AML-193 (cell line): ENCODE results near the gene HNRNPA2B1.
A peak's percentile ranks its signal among the peaks of the same experiment; 100 is the strongest.
"Not testable (repeated sequence)": the region's sequence is repeated elsewhere in the genome, so short reads cannot be mapped to it uniquely, and the experiment has no call there.

Experiments
- DNase-seq, 2 experiments: peaks; one replicate each; lab custom pipeline; 2025; lab: John Stamatoyannopoulos, UW

The HNRNPA2B1 gene

GRCh38 chr7:26198133-26198780, 2.3 kb downstream of the HNRNPA2B1 start:
- peak; percentile 40 to 55 for DNase-seq

DNA sequence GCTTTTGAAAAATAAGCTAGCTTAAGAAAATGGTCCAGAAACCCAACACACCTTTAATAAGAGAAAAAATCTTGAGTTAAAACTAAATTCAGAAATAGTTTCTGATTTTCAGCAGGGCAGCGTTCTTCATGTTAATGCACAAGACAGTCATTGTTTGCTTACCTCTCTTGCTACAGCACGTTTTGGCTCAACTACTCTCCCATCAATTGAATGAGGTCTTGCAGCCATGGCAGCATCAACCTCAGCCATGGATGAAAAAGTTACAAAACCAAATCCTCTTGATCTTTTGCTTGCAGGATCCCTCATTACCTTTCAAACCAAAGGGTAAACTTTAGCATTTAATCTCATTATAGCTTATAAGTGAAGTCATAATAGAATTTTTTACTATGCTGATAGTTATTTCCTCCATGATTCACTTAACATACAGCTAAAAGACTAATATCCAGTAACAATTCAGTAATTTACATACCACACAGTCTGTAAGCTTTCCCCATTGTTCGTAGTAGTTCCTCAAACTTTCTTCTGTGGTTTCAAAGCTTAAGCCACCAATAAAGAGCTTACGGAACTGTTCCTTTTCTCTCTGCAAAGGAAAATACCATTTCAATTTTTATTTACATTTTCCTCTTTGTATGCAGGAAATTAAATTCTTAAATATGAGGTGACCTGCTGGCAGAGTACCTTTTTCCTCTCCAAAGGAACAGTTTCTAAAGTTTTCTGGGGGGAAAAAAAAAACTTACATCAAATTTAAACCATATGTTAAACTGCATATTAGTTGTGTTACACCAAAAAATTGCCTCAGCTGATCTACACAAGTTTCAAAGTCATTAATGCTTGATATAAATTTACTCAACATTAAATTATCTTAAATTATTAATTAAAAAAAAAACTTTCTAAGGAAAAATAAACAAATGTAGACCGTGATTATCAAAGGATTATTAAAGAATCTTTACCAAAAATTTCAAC, 3.1 kb downstream of the HNRNPA2B1 start:
- peak; percentile 82 to 89 for DNase-seq

- peak in 1 of 2 experiments; percentile 20 for DNase-seq
Measured at GRCh38 chr7:26195867-26196657, 4.5 kb downstream of the HNRNPA2B1 start.

- DNase-seq, result no peak
Measured at GRCh38 chr7:26195182-26195581, 5.4 kb downstream of the HNRNPA2B1 start.

- DNase-seq, result not testable (repeated sequence)
Measured at GRCh38 chr7:26194764-26195163, 5.8 kb downstream of the HNRNPA2B1 start.

- DNase-seq, result peak in 1 of 2 experiments; percentile 15
Measured at GRCh38 chr7:26193432-26194207, 6.9 kb downstream of the HNRNPA2B1 start.

- no peak for DNase-seq
Measured at GRCh38 chr7:26192485-26193087, 8.0 kb downstream of the HNRNPA2B1 start.

DNA sequence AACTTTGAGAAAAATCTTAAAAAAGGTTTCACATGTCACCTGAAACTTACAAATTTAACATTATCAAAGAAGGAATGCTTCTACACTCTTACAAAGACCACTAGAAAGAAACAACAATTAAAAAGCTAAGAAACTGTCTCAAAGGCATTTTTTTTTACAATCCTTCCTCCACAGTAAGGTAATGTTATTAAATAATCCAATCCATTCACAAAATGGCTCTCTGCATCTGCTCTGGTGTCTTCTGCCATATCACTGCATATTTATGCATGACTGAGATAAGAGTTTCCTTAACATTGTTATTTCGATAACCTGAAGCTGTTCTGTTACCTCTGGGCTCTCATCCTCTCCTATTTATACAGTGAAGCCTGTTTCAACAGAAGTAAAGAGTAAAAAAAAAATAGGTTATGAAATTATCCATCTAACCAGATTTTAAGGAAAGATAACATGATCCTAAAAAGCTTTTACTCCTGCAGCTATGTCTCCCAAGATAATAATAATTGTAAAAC, 8.5 kb downstream of the HNRNPA2B1 start:
- DNase-seq, result no peak

DNA sequence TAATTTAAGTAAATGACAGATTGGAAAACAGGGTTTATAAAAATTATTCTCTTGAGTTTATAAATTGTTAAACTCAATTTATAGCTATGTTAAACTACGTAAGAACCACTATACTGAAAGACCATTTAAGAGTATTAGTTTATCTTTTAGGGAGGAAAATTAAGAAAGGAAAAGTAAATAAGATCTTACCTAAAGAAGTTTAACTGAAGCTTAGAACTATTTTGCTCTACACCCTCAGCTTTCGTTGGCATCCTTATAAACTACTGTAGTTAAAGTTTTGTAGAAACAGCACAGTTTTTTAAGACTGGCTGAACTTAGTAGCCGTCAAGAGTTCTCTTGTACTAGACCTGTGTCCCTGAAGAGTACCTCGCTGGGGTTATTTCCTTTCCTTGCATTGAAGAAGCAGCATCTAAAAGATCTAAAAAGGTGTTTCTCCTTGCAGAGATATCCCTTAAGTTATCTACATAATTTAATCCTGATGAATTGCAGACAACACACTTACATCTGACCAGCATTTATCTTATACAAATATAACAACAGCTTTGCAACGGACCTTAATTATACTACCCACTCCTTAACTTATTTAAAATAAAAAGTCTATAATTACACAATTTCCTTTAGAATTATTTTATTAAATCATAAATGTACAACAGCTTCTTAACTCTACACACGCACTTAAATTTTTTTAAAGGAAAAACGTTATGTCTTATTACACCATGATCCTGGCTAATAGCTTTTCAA, 9.1 kb downstream of the HNRNPA2B1 start:
- no peak for DNase-seq

DNA sequence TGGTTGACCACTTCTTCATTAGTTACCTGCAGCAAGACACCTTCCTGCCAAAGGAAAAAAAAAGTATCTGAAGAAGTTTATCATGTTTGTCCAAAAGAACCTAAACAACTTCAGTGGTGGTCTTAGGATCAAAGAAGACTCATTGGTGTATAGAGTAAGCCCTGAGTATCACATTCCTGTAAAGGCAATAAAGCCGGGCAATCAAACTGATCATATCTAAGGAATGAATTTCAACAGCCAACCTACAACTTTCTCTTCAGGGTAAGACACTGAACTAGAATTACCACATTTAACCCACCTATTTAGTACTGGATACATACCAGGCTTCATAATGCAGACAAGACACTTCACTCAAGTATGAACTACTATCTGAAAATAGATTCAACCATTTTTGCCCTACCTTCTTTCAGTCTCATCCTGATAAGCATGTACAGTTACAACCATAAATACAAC, 10.1 kb downstream of the HNRNPA2B1 start:
- no peak for DNase-seq

DNA sequence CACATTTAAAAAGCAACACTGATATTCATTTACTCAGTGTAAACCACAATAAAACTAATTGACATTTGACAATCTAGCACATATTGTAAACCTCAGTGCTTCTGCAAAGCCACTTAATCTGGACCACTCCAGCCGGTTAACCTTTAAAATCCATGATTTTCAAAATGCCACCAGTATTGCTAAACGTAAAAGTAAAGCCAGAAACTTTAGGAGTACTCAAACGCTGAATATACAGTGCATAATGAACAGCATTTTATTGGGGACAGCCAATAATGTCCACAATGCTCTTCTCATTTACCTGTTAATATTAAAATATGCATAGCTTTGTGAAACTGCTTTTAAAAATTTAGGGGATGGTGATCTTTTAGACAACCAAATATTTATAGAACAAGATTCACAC, 10.8 kb downstream of the HNRNPA2B1 start:
- no peak for DNase-seq

DNA sequence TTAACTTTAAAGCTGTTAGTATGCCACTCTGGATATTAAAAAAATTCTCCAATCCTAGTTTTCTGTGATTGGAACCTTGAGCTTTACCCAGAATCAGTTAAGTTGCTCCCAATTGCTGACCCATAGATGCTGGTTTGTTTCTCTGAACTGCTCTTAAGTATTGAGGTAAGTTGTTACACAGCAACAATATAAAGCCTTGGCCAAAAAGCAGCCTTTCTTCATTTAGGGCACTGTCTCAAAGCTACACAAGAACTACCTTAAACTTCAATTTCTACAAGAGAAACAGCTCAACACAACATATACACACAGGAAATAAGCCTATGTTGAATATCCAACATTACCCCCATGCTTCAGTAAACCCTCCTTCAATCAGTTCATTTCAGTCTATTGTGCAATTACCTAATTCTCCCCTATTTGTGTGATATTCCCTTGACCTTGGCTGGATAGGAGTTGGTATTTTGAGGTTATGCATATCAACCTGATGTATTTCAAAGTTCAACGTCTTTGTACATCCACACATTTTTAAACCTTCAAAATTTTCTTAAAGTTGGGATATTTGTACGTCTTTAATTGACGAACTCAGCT, 11.5 kb downstream of the HNRNPA2B1 start:
- no peak for DNase-seq

DNA sequence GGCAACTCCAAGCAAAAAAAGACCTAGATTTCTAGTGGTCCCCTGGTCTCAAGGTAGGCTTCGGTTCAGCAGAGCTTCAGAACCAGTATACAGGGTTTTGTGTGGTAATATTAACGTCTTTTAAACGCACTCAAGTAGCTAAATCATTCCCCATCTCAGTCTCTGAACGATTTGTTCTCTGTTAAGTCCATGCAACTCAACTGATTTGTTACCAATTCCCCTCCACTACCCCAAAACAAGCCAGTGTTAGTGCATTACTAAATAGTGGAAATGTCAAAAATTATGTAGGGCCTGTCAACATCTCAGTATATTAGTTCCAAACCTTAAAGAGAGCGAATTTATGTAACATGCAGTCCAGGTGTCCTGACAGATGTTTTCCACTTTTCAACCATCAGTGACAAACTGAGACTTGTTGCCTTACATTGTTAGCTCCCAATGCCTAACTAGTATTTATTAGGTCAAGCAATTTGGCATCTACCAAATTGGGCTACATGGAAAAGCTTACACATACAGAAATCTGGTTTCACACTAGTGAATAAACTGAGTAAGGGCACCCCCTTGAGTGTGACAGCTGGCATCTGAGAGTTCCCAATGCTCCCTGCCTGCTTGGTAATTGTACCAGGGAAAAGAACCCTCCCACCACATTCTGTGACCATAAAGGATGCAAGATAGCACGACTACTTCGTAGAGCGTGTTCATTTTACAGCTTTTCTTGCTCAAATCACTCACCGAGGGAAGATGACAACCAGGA, 12.2 kb downstream of the HNRNPA2B1 start:
- no peak for DNase-seq

- peak; percentile 30 to 32 for DNase-seq
Measured at GRCh38 chr7:26187380-26188205, 13.0 kb downstream of the HNRNPA2B1 start.

DNA sequence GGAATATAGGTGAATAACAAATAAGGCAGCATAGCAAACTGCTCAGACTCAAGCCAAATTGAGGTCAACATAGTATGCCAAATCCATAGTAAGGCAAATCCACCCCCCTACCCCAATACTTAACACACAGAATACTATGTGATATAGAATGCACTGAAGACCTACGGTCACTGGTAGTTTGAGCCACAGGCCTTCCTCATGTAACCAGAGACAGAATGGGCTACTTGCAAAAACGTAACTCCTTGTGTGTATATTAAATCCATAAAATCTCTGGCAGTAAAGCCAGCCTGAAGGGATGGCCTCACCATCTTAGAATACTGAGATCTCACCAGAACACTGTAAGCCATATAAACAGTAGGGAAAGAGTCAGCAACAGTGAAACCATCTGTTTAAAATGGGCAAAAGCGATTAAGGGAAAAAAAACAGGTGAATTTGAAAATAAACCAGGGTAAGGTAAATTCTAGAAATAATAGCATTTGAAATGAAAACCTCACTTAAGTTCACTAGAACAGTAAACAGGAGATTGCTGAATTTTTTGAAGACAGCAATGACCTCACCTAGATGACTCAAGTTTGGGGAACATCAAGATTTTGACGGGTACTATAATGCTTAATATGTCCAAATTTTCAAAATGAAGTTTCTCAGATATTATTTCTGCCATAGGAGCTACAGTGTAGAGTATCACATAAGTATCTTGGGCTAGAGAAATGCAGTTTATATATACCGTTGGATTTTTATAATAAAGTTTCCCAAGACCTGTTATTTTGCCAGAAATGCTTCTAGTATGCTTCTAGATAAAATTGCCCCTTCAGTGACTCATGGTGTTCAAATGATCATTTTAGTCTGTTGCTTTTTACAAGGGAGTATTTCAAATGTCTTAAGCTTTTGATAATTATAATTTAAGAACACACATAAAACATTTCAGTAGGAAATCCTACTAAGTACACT, 13.9 kb downstream of the HNRNPA2B1 start:
- DNase-seq, result no peak

- DNase-seq, result no peak
Measured at GRCh38 chr7:26185844-26186180, 14.7 kb downstream of the HNRNPA2B1 start.
